Right kidney (tissue), 1 donor: ENCODE measurements around the gene ACTR1B.
"Not testable (repeated sequence)": the region's sequence is repeated elsewhere in the genome, so short reads cannot be mapped to it uniquely, and the experiment has no call there.

Source experiments
- DNase-seq: peaks from one replicate; pipeline ENCODE4 v3.0.0-alpha.2; 2016

Gene ACTR1B

GRCh38 chr2:97659256-97660043, 4.4 kb downstream of the ACTR1B start:
- no peak for DNase-seq

- no peak for DNase-seq
These were observed 5.1 kb downstream of the ACTR1B start for GRCh38 chr2:97658691-97659157.

GRCh38 chr2:97657986-97658690, 5.7 kb downstream of the ACTR1B start:
- no peak for DNase-seq

GRCh38 chr2:97656905-97657587, 6.8 kb downstream of the ACTR1B start:
- DNase-seq = no peak

GRCh38 chr2:97656129-97656755, 7.6 kb downstream of the ACTR1B start:
- DNase-seq = no peak

- no peak for DNase-seq
These were observed 9.1 kb downstream of the ACTR1B start for GRCh38 chr2:97654791-97655190.

DNA sequence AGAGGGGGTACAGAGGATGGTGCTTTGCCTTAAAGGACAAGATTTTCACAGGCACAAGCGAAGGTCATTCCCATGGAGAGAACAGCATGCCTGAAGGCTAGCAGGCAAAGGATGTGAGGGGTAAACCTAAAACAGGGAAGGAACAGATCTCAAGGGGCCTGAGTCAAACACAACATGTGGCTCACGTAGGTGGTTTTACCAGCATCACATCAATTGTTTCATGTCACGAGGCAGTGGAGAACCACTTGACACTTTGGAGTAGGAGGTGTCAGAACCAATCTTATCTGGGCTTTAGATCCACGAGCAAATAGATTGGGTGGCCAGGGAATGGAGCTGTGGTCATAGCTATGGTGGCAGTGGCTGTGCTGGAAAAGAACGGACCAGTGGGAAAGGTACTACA, 9.5 kb downstream of the ACTR1B start:
- no peak for DNase-seq

DNA sequence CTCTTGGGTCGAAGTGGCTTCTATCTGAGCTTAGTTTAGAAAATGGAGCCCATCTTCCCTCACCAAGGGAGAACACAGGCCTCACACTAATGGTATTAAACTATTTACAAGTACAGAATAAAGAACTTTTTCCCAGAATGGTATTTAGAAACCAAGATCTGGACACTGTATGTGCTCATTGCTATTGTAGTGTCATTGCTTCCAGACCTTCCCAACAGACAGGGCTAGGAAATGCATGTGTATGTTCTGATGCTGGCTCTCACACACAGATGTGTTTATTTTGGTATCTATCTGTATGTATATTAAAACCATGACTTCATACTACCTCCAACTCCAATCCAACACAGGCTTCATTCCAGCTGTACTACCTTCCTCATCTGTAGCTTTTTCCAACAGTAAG, 10.0 kb downstream of the ACTR1B start:
- DNase-seq = no peak

DNA sequence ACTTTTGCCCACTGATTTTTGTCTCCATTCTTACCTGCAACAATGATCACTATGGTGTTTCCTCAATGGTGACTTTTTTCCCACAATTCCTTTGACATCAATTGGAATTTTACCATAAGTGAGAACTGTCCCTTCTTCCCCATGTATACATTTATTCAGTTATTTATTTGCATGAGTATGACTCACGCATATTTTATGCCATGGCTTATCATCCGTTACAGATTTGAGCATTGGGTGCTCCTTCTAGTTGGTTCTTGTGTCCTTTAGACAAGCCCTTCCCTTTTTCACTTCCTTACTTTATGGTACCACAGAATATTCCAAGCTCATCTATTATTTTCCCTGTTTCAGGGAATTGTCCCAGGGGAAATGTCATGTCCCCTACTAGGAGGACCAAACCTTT, 10.4 kb downstream of the ACTR1B start:
- no peak for DNase-seq

DNA sequence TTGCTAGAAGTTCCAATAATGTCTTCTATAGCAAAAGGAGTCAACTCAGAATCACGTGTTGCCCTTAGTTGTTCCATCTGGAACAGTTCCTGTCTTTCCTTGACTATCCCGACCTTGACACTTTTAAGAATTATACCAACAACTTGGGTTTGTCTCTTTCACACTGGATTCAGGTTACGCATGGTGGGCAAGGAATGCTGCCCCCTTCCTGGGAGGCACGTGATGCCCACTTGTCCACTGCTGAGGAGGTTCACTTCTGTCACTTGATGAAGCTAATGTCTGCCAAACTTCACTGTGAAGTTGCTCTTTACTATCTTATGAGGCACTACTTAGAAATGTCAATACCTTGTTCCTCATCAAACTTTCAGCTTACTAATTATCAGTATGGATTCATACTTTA, 12.7 kb downstream of the ACTR1B start:
- DNase-seq = no peak

GRCh38 chr2:97646977-97647376, 16.9 kb downstream of the ACTR1B start:
- no peak for DNase-seq

GRCh38 chr2:97645695-97646629, 17.9 kb downstream of the ACTR1B start, which contains the start of gene COX5B:
COX5B (plus strand) TSS chr2:97646062; CDS start chr2:97646087, 25 bp downstream.
- DNase-seq = peak; percentile 88

- DNase-seq = peak; percentile 87
These were observed 18.6 kb downstream of the ACTR1B start for GRCh38 chr2:97645112-97645694.

DNA sequence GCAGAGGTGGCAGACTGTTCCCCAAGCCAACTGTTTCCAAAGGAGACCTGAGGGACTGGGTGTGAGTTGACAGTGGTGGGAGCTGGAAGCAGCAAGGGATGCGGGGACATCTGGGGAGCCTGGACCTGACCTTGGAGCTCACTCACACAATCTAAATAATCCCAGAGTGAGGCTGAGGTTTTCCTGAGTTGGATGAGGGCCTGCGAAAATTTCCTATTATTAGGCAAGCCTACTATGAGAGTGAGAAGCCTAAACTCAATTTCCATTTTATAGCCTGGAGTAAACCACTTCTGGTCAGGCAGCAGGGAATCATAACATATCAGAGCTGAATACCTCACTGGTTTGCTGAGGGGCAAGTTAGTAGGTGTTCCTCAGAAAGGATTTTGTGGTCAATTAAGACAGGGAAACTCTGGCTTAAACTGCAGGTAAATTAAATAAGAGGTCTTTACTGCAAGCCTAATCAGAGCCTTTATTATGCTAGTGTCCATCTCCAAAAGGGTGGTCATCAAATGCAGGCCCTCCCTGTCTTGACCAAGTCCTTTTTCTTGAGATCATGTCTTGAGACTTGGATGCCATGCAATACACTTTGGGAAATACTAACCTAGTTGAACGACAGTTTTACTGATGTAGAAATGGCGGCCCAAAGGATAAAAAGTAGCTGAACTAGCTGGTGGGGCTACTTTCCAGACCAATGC, 19.7 kb downstream of the ACTR1B start:
- no peak for DNase-seq

GRCh38 chr2:97626049-97626430, 37.8 kb downstream of the ACTR1B start:
- DNase-seq = not testable (repeated sequence)

DNA sequence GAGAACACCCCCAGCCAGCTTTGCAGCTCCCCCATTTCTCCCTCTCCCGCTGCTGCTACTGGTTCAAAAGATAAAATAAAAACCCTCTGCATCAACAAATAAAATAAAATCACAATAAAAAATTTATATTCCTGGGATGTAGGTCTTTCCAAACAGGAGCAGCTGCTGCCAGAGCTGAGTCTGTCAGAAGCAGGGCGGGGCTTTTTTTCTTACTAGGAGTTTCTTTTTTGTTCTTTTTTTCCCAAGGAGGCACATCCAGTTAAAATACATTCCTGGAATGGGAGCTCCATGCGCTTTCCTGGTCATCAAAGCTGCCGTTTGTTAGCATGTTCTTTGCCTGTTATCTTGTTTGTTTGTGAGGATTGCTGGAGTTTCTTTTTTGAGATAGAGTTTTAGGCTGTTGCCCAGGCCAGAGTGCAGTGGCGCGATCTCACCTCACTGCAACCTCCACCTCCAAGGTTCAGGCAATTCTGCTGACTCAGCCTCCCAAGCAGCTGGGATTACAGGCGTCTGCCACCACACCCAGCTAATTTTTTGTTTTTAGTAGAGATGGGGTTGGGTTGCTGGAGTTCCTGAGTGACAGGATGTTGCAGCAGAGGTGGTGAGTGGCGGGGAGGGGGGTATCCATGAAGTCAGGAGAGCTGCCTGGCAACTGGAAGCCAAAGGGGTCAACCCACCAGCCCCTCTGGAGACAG, 38.3 kb downstream of the ACTR1B start:
- DNase-seq = not testable (repeated sequence)

GRCh38 chr2:97622976-97623375, 40.9 kb downstream of the ACTR1B start:
- DNase-seq = not testable (repeated sequence)

- DNase-seq = not testable (repeated sequence)
These were observed 43.4 kb downstream of the ACTR1B start for GRCh38 chr2:97620492-97620891.

GRCh38 chr2:97618939-97619827, 44.7 kb downstream of the ACTR1B start:
- not testable (repeated sequence) for DNase-seq
